Ovary (tissue), 3 donors: ENCODE data around the gene UNC119B.

ENCODE experiments used
- EP300 ChIP-seq: sonication (generic); formaldehyde crosslinking; IDR thresholded peaks from one replicate; pipeline ENCODE4 v1.6.1; 2017; ENCODE audit warnings: antibody characterized with exemption
- POLR2A ChIP-seq: fragments of 450-650 bp; IDR thresholded peaks from one replicate; pipeline ENCODE4 v1.6.1; 2017; ENCODE audit warnings: antibody characterized with exemption, mild to moderate bottlenecking, moderate library complexity
- TF ChIP-seq, protein P1 (sequence below), 3 donors: fragments of 450-650 bp in 2 of 3; fragments of 200-600 bp in 1 of 3; IDR thresholded peaks; one replicate each; pipeline versions ENCODE4 v1.5.1 to v1.8.0; 2016 to 2022; ENCODE audit warnings: antibody characterized with exemption in 3 of 3, mild to moderate bottlenecking in 1 of 3
- donor health status: DM: no; HTN: no; CAD: no.

DNA sequence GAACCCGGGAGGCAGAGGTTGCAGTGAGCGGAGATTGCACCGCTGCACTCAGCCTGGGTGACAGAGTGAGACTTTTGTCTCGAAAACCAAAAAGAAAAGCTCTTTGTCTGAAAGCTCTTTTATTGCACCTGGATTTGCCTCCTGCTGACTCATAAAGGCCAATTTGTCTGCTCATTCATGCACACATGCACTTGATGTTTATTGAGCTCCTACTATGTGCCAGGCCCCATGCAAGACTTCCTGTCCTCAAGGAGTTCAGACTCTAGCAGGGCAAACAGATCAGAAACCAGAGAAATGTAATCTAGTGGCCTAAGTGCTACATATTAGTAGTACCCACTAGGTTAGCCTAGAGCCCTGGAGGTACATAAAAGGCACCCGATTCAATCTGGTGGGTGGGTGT, 39.6 kb upstream of the UNC119B start:
- TF ChIP-seq, protein P1, sequence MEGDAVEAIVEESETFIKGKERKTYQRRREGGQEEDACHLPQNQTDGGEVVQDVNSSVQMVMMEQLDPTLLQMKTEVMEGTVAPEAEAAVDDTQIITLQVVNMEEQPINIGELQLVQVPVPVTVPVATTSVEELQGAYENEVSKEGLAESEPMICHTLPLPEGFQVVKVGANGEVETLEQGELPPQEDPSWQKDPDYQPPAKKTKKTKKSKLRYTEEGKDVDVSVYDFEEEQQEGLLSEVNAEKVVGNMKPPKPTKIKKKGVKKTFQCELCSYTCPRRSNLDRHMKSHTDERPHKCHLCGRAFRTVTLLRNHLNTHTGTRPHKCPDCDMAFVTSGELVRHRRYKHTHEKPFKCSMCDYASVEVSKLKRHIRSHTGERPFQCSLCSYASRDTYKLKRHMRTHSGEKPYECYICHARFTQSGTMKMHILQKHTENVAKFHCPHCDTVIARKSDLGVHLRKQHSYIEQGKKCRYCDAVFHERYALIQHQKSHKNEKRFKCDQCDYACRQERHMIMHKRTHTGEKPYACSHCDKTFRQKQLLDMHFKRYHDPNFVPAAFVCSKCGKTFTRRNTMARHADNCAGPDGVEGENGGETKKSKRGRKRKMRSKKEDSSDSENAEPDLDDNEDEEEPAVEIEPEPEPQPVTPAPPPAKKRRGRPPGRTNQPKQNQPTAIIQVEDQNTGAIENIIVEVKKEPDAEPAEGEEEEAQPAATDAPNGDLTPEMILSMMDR (IDR thresholded peaks at IDR 0.05): no peak
- TF ChIP-seq POLR2A (no peak), EP300 (no peak)
